H9 (cell line): Measurements from ENCODE around the gene FYN. TPM values are rescaled to one million over a fixed set of nuclear protein-coding genes. Genes with fewer than 3 reads are reported as not detected.

Experiments
- DNase-seq: peaks from one replicate; pipeline ENCODE4 v3.0.0-alpha.2; 2017
- H2AFZ ChIP-seq: one replicate; pipeline ENCODE4 v1.6.1; 2013; ENCODE audit warnings: mild to moderate bottlenecking, low read length, control low read depth, moderate library complexity
- H2AK5ac ChIP-seq: 2 replicates; pipeline ENCODE4 v1.6.1; 2013; ENCODE audit warnings: low read length, control low read depth, mixed read lengths; ENCODE audit not compliant: insufficient read length
- H2BK120ac ChIP-seq: one replicate; pipeline ENCODE4 v1.6.1; 2013; ENCODE audit warnings: low read depth, mild to moderate bottlenecking, low read length, control low read depth, inconsistent platforms; ENCODE audit not compliant: poor library complexity, severe bottlenecking
- H2BK12ac ChIP-seq: 2 replicates; pipeline ENCODE4 v1.6.1; 2013; ENCODE audit warnings: low read length, control low read depth, mixed read lengths, low read depth; ENCODE audit not compliant: insufficient read length
- H2BK15ac ChIP-seq: 2 replicates; pipeline ENCODE4 v1.6.1; 2013; ENCODE audit warnings: low read depth, low read length, control low read depth
- H2BK20ac ChIP-seq: one replicate; pipeline ENCODE4 v1.6.1; 2013; ENCODE audit warnings: low read depth, mild to moderate bottlenecking, low read length, control low read depth, inconsistent platforms; ENCODE audit not compliant: poor library complexity, severe bottlenecking
- H2BK5ac ChIP-seq: 2 replicates; pipeline ENCODE4 v1.6.1; 2013; ENCODE audit warnings: low read length, control low read depth, mixed read lengths; ENCODE audit not compliant: insufficient read length
- H3K14ac ChIP-seq: 2 replicates; pipeline ENCODE4 v1.6.1; 2013; ENCODE audit warnings: low read length, control low read depth; ENCODE audit not compliant: insufficient read depth
- H3K18ac ChIP-seq: 2 replicates; pipeline ENCODE4 v1.6.1; 2013; ENCODE audit warnings: low read depth, mild to moderate bottlenecking, mixed read lengths, low read length, control low read depth; ENCODE audit not compliant: insufficient read length
- H3K23ac ChIP-seq: 2 replicates; pipeline ENCODE4 v1.6.1; 2013; ENCODE audit warnings: low read length, control low read depth, mixed read lengths, low read depth; ENCODE audit not compliant: insufficient read length
- H3K23me2 ChIP-seq: 2 replicates; pipeline ENCODE4 v1.6.1; 2013; ENCODE audit warnings: low read depth, mild to moderate bottlenecking, mixed read lengths, low read length, control low read depth; ENCODE audit not compliant: insufficient read length, poor library complexity, severe bottlenecking
- H3K27ac ChIP-seq: 2 replicates; pipeline ENCODE4 v1.5.1; 2013; ENCODE audit warnings: low read length, control low read depth, mixed read lengths, low read depth; ENCODE audit not compliant: insufficient read length
- H3K27me3 ChIP-seq: 2 replicates; pipeline ENCODE4 v1.6.1; 2013; ENCODE audit warnings: low read length, control low read depth, inconsistent platforms; ENCODE audit not compliant: insufficient read depth
- H3K4ac ChIP-seq: 2 replicates; pipeline ENCODE4 v1.6.1; 2013; ENCODE audit warnings: low read depth, mild to moderate bottlenecking, control low read depth, inconsistent platforms, low read length, moderate library complexity
- H3K4me1 ChIP-seq: 2 replicates; pipeline ENCODE4 v1.6.1; 2013; ENCODE audit warnings: low read length, control low read depth, inconsistent platforms; ENCODE audit not compliant: insufficient read depth
- H3K4me2 ChIP-seq: 2 replicates; pipeline ENCODE4 v1.6.1; 2013; ENCODE audit warnings: low read length, control low read depth, mixed read lengths; ENCODE audit not compliant: insufficient read length, insufficient read depth
- H3K56ac ChIP-seq: 2 replicates; pipeline ENCODE4 v1.6.1; 2013; ENCODE audit warnings: low read depth, mild to moderate bottlenecking, mixed read lengths, low read length, control low read depth; ENCODE audit not compliant: insufficient read length
- H3K79me1 ChIP-seq: 2 replicates; pipeline ENCODE4 v1.6.1; 2013; ENCODE audit warnings: low read depth, mild to moderate bottlenecking, moderate library complexity, low read length, control low read depth, inconsistent platforms; ENCODE audit not compliant: insufficient read depth, poor library complexity, severe bottlenecking
- H3K79me2 ChIP-seq: 2 replicates; pipeline ENCODE4 v1.6.1; 2013; ENCODE audit warnings: low read length, control low read depth, inconsistent platforms; ENCODE audit not compliant: insufficient read depth
- H3K9ac ChIP-seq: 2 replicates; pipeline ENCODE4 v1.6.1; 2013; ENCODE audit warnings: low read length, control low read depth, mixed read lengths; ENCODE audit not compliant: insufficient read length; ENCODE audit errors: extremely low read depth
- H3K9me3 ChIP-seq: one replicate; pipeline ENCODE4 v1.6.1; 2013; ENCODE audit warnings: low read depth, low read length, inconsistent platforms; ENCODE audit not compliant: control insufficient read depth
- H3T11ph ChIP-seq: one replicate; pipeline ENCODE4 v1.6.1; 2013; ENCODE audit warnings: mild to moderate bottlenecking, low read length, control low read depth, inconsistent platforms
- H4K20me1 ChIP-seq: one replicate; pipeline ENCODE4 v1.6.1; 2013; ENCODE audit not compliant: control insufficient read depth, insufficient read length, insufficient read depth
- H4K5ac ChIP-seq: 2 replicates; pipeline ENCODE4 v1.6.1; 2013; ENCODE audit warnings: low read depth, mild to moderate bottlenecking, mixed read lengths, low read length, control low read depth; ENCODE audit not compliant: insufficient read length
- H4K8ac ChIP-seq: replicated peaks from 2 replicates; pipeline ENCODE4 v1.6.1; 2013; ENCODE audit warnings: low read length, control low read depth, mixed read lengths, low read depth; ENCODE audit not compliant: insufficient read length
- H4K91ac ChIP-seq: 2 replicates; pipeline ENCODE4 v1.6.1; 2013; ENCODE audit warnings: low read depth, mild to moderate bottlenecking, moderate library complexity, mixed read lengths, low read length, control low read depth; ENCODE audit not compliant: insufficient read length
- H3K27ac Mint-ChIP-seq, 3 experiments: 2 replicates in 2 of 3; 3 replicates in 1 of 3; pipeline ENCODE4 v1.8.0; 2020 to 2021; ENCODE audit warnings: mixed read lengths in 3 of 3, mild to moderate bottlenecking in 1 of 3, moderate library complexity in 1 of 3
- H3K27me3 Mint-ChIP-seq: 2 replicates; pipeline ENCODE4 v1.8.0; 2021; ENCODE audit warnings: low read depth, mild to moderate bottlenecking, moderate library complexity, mixed read lengths
- H3K36me3 Mint-ChIP-seq, 3 experiments: 2 replicates in 2 of 3; 3 replicates in 1 of 3; pipeline ENCODE4 v1.8.0; 2020 to 2021; ENCODE audit warnings: low read depth in 3 of 3, mixed read lengths in 3 of 3; ENCODE audit not compliant: insufficient read depth in 1 of 3
- H3K4me1 Mint-ChIP-seq, 2 experiments: 2 replicates each; pipeline ENCODE4 v1.8.0; 2020; ENCODE audit warnings: mixed read lengths in 2 of 2
- H3K4me3 Mint-ChIP-seq, 2 experiments: 2 replicates in 1 of 2; 3 replicates in 1 of 2; pipeline ENCODE4 v1.8.0; 2020 to 2021; ENCODE audit warnings: mild to moderate bottlenecking in 2 of 2, mixed read lengths in 2 of 2, moderate library complexity in 1 of 2
- H3K9me3 Mint-ChIP-seq, 2 experiments: 2 replicates in 1 of 2; 3 replicates in 1 of 2; pipeline ENCODE4 v1.8.0; 2020; ENCODE audit warnings: mild to moderate bottlenecking in 2 of 2, mixed read lengths in 2 of 2, moderate library complexity in 1 of 2
- CTCF ChIP-seq: fragments of 200-600 bp; sonication (generic); conservative IDR thresholded peaks from 3 replicates; pipeline ENCODE4 v1.8.0; 2021; ENCODE audit warnings: antibody characterized with exemption, mild to moderate bottlenecking
- WGBS: extraction: QIAGEN DNeasy Blood & Tissue Kit; methylation state at CpG from one replicate; pipeline ENCODE4 v1.1.7; 2013; ENCODE audit warnings: missing lambda C conversion rate, low lambda C conversion rate, mixed read lengths; ENCODE audit not compliant: insufficient read length; ENCODE audit errors: extremely low coverage; 5-methylcytosine and 5-hydroxymethylcytosine counted together
- long read RNA-seq: library from polyadenylated mRNA; unstranded; transcript quantifications from one replicate; pipeline ENCODE4 v2.0.0, GENCODE V29; 2020
- total RNA-seq: library from RNA; stranded (reverse); gene quantifications from 2 replicates; pipeline ENCODE4 v1.2.1, GENCODE V29; 2021

Gene FYN
- 63.3 and 64.8 TPM in 2 replicates for total RNA-seq
- long read RNA-seq, partial matches to known transcripts: 5 of 8 reads
- long read RNA-seq, other reads (novel, unspliced or antisense): 3 of 8 reads

- Histone ChIP-seq H3K9me3 (no peaks in the 10 kb centered on the region), H2BK12ac (no peak within 1 kb of the TSS), H2BK20ac (no peak within 1 kb of the TSS), H3K79me2 (peaks cover 12% of the 10 kb centered on the region; the same call in 1 of the 2 replicates), H2BK5ac (no peak within 1 kb of the TSS), H3K23me2 (peaks cover 17% of the 10 kb centered on the region), H2AFZ (peak within 1 kb of the TSS; percentile 90), H3K4me2 (peak within 1 kb of the TSS; percentile 93), H3K4me1 (peaks cover 4% of the 10 kb centered on the region; the same call in 1 of the 2 replicates), H4K5ac (no peak within 1 kb of the TSS), H3K9ac (peak within 1 kb of the TSS; percentile 61), H3K14ac (no peak within 1 kb of the TSS), H3K79me1 (no peaks in the 10 kb centered on the region), H4K91ac (no peak within 1 kb of the TSS), H3T11ph (no peak within 1 kb of the TSS), H2BK15ac (no peak within 1 kb of the TSS), H4K8ac (no peak within 1 kb of the TSS), H3K27ac (no peak within 1 kb of the TSS), H3K23ac (no peak within 1 kb of the TSS), H3K27me3 (no peaks in the 10 kb centered on the region), H3K4ac (no peak within 1 kb of the TSS), H4K20me1 (no peaks in the 10 kb centered on the region), H2AK5ac (no peak within 1 kb of the TSS), H3K56ac (no peak within 1 kb of the TSS), H2BK120ac (no peak within 1 kb of the TSS), H3K18ac (no peak within 1 kb of the TSS)
- peak; percentile 54; the same call in 2 of the 3 replicates for TF ChIP-seq CTCF
- Mint-ChIP-seq H3K36me3 (no peaks in the 10 kb centered on the region; a peak in 1 of 7 replicates), H3K27me3 (peaks cover 7% of the 10 kb centered on the region), H3K27ac (peak within 1 kb of the TSS; percentile 77 to 98 (median 90)), H3K4me1 (peaks cover 40 to 43% of the 10 kb centered on the region in 2 experiments), H3K4me3 (peak within 1 kb of the TSS; percentile 87 to 97), H3K9me3 (peaks cover 0 to 3% of the 10 kb centered on the region in 2 experiments; a peak in 1 of 5 replicates)
- no CpG with 5 or more reads among the region's 75 CpGs for WGBS
- peak; percentile 99 for DNase-seq
These were observed at the start of gene FYN for GRCh38 chr6:111873178-111874024. Gene FYN (minus strand): TSS chr6:111873452. CDS start chr6:111720051, 153,401 bp downstream.
